GM18861 (cell line): Measurements from ENCODE around the gene RABGAP1L.
"Not testable (repeated sequence)": the region's sequence is repeated elsewhere in the genome, so short reads cannot be mapped to it uniquely, and the experiment has no call there.

Experiments
- ATAC-seq: cut with Tn5 transposase; IDR thresholded peaks from one replicate; pipeline ENCODE4 v1.9.1; 2021; ENCODE audit not compliant: unreplicated experiment

The RABGAP1L gene

GRCh38 chr1:174358344-174358743 is 199.0 kb downstream of the RABGAP1L start:
- ATAC-seq = no peak

DNA sequence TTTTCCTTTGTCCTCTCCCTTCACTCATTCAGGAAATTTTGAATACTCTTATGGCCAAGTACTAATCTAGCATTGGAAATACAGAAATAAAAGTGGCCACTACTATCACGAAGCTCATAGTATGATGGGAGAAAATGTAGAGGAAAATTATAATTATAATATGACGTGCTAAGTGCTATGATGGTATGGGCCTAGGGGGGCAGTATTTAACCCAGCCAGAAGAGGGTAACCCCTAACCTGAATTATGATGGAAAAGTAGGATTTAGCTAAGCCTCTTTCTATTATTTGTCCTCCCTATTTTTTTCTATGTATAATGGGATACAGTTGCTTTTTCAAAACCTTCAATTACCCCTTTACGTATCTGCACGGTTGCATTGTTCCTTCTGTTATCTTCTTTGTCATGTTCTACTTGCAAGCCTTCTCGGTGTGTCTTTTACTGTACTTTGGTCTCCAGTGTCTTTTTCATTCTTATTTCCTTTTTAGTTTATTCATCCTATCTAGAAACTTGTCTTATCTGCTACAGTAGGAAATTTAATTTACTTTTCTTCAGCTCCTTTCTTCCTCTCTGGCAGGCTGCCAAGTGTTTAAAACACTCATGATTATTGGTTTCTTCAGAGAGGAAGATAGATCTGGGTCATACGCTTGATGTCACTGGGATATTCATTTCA is 199.6 kb downstream of the RABGAP1L start:
- ATAC-seq = no peak

DNA sequence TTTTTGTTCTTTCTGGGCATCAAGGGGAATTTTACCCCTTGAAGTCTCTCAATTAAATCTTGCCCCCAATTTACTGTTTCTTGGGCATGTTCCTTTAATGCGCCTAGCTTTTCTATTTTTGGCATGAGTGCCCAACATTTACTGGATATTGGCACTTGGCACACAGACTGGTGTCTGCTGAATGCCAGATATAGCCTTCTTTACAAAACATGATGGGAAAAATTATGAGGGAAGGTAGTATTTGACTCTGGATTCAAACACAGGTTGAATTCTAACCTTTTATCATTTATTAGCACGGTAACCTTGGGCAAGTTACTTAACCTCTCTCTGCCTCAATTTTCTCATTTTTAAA is 200.1 kb downstream of the RABGAP1L start:
- ATAC-seq = no peak

- ATAC-seq = no peak
Measured at GRCh38 chr1:174364996-174365736, 205.8 kb downstream of the RABGAP1L start.

GRCh38 chr1:174366946-174367345 is 207.6 kb downstream of the RABGAP1L start:
- ATAC-seq = no peak

DNA sequence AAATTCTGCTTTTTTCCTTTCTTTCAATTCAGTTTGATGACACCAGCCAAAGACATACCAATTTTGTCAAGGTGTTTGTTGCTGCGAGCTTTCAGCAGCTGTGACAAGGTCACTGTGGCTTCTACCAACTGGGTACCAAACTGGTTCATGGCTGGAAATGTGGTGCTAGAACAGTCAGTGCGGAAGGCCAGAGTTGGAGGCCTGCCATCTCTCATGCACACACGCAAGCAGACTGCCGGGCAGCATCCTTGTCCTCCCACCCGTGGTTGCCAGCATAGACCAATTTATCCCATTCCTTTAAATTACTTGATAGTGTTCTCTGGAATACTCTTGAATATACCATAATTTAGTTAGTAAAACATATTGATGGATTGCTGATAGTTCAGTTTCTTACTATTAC is 208.6 kb downstream of the RABGAP1L start:
- no peak for ATAC-seq

- ATAC-seq = no peak
Measured at GRCh38 chr1:174376030-174376429, 216.7 kb downstream of the RABGAP1L start.

GRCh38 chr1:174391716-174392115 is 232.4 kb downstream of the RABGAP1L start:
- no peak for ATAC-seq

GRCh38 chr1:174393885-174394284 is 234.6 kb downstream of the RABGAP1L start:
- no peak for ATAC-seq

DNA sequence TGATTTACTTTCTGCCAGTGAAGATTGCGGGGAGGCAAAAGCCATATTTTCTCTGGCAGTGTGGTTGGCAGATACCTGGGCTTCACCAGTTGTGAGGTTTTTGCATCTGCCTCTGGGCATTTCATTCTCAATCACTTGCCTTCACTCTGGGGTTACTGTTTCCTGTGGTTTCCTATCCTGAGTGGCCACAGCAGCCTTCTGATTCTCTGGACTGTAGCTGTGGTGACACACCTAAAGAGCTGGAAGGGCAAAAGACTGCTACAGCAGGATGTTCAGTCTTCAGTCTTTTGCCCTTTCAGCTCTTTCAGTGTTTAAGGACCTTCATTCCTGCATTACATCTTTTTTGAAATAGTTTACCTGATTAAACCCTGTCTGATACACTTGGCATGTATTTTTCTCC is 237.9 kb downstream of the RABGAP1L start:
- no peak for ATAC-seq

DNA sequence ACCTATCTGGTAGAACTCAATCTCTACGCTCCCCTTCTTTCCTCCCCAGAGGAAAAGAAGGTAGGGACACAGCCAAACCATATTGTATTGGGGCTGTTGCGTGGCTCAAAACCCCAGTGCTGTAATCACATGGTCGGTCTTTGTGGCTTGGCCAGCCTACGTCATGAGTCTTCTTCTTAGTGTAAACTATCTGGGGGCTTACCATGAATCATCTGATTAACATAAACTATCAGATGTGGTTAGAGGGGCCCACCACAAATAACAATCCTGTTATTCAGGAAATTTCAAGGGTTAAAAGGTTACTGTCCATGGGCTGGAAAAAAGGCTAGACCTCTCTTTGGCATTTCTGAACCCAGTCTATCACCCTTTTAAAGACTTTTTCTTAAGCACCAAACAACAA is 238.9 kb downstream of the RABGAP1L start:
- ATAC-seq = no peak

DNA sequence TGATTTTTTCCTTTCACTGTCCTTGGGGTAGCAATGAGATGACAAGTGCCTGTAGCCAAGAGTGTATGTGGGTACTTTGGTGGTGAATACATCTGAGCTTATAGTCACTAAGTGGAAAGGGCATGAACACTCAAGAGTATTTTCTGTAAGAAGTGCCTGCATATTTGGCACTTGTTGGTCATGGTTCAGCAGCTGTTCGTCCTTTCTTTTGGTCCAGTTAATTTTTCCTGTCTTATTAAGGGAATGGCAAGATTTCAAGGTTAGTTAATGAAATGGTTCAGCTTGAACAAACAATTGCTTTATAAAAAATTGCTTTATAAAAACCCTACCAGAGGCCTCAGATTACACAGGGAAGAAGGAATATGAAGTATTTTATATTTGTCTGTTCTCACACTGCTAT is 239.9 kb downstream of the RABGAP1L start:
- ATAC-seq = no peak

GRCh38 chr1:174401075-174401474 is 241.8 kb downstream of the RABGAP1L start:
- no peak for ATAC-seq

- ATAC-seq = no peak
Measured at GRCh38 chr1:174405219-174405618, 245.9 kb downstream of the RABGAP1L start.

GRCh38 chr1:174406421-174406820 is 247.1 kb downstream of the RABGAP1L start:
- ATAC-seq = no peak

GRCh38 chr1:174407665-174408064 is 248.3 kb downstream of the RABGAP1L start:
- ATAC-seq = no peak

- no peak for ATAC-seq
Measured at GRCh38 chr1:174408146-174408545, 248.8 kb downstream of the RABGAP1L start.

DNA sequence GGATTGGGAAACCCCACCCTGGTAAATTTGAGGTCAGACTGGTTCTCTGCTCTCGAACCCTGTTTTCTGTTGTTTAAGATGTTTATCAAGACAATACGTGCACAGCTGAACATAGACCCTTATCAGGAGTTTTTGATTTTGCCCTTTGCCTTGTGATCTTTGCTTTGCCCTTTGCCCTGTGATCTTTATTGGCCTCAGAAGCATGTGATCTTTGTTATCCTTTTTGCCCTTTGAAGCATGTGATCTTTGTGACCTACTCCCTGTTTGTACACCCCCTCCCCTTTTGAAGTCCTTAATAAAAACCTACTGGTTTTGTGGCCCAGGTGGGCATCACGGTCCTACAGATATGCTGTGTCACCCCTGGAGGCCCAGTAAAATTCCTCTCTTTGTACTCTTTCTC is 250.5 kb downstream of the RABGAP1L start:
- not testable (repeated sequence) for ATAC-seq

DNA sequence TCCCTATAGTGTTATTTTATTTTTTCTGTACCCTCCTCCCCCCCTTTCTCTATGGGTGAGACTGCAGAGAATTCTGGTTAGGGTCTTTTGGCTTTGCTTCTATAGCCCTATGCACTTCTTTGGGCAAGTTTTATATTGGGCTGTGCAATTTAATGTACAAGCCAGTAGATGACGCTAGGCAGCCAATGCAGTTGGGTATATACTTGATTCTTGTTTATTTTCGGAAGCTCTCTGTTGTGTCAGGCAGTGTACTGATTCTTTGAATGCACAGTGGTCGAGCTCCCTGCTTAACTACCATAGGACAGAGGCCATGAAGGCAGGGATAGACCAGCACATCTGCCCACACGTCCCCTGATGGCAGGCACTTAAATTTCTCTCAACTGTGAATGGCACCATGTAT is 254.3 kb downstream of the RABGAP1L start:
- no peak for ATAC-seq

DNA sequence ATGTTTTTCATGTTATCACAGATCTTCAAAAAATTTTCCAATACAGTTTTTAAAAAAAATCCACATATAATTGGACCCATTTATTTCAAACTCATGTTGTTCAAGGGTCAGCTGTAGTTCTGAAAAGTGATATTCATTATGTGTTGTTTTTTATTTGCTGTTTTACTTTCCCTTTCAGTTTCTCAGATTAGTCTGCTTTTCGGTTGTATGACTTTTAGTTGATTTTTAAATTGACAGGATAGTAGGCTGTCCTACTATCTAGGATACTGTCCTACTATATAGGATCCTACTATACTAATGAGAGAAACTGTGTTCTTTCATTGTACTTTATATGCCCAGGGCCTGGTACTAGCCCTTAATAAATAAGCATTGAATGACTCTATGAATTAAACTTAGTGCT is 254.9 kb downstream of the RABGAP1L start:
- no peak for ATAC-seq

DNA sequence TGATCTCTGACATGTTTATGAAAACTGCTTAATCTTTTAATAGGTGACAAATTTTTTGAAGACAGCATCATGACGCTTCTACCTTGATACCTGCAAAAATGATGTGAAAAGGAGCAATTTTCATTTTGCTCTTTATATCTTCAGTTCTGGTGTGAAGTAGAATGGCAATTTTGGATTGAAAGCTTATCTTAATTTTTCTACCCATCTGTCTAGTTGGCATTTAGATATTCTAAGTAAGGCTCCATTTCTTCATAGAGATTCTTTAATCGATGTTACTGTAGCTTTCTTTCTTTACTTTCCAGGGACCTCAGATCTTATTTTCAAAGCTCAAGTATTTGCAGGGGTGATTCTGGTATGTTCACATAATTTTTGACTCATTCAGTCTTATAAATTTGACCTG is 256.2 kb downstream of the RABGAP1L start:
- no peak for ATAC-seq

DNA sequence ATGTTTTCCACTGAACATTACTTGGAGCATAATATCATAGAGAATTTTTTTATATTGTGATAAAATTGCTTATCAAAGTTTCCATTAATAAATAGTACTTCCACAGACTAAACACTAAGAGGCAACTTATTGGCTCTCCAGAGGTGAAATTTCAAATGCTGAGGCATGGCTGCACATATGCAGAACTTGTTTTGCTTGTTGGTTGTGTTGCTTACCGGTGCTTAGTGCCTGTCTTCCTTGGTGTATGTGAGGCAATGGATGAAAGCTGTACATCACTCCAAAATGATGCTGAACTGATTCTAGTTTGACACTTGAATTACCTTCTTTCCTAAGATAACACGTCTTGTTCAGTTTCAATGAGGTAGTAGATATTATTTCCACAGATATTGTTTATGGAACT is 258.6 kb downstream of the RABGAP1L start:
- no peak for ATAC-seq

DNA sequence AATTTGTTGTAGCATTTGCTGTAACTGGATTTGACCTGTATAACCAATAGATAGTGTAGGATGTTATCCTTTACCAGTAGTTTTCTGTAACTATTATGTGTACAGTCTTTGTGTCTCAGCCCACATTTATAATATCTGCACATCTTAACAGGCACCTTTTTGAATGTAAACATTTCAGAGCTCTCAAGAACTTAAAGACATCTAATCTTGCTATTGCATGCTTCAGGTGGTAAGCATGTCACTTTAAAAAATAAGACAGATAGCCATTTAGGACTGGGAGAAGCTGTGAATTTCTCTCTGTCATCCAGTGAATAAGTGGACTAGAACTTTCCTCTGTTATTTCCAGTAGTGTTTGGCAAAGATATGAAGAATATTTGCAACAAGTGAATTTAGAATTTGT is 265.8 kb downstream of the RABGAP1L start:
- no peak for ATAC-seq
